H9 (cell line): Measurements from ENCODE around the gene RHBDD3. TPM values are rescaled to one million over a fixed set of nuclear protein-coding genes. Genes with fewer than 3 reads are reported as not detected.
A peak's percentile ranks its signal among the peaks of the same experiment; 100 is the strongest.

Experiments used
- DNase-seq: peaks from one replicate; pipeline ENCODE4 v3.0.0-alpha.2; 2017
- H2AFZ ChIP-seq: one replicate; pipeline ENCODE4 v1.6.1; 2013; ENCODE audit warnings: mild to moderate bottlenecking, low read length, control low read depth, moderate library complexity
- H2AK5ac ChIP-seq: 2 replicates; pipeline ENCODE4 v1.6.1; 2013; ENCODE audit warnings: low read length, control low read depth, mixed read lengths; ENCODE audit not compliant: insufficient read length
- H2BK120ac ChIP-seq: one replicate; pipeline ENCODE4 v1.6.1; 2013; ENCODE audit warnings: low read depth, mild to moderate bottlenecking, low read length, control low read depth, inconsistent platforms; ENCODE audit not compliant: poor library complexity, severe bottlenecking
- H2BK12ac ChIP-seq: 2 replicates; pipeline ENCODE4 v1.6.1; 2013; ENCODE audit warnings: low read length, control low read depth, mixed read lengths, low read depth; ENCODE audit not compliant: insufficient read length
- H2BK15ac ChIP-seq: 2 replicates; pipeline ENCODE4 v1.6.1; 2013; ENCODE audit warnings: low read depth, low read length, control low read depth
- H2BK20ac ChIP-seq: one replicate; pipeline ENCODE4 v1.6.1; 2013; ENCODE audit warnings: low read depth, mild to moderate bottlenecking, low read length, control low read depth, inconsistent platforms; ENCODE audit not compliant: poor library complexity, severe bottlenecking
- H2BK5ac ChIP-seq: 2 replicates; pipeline ENCODE4 v1.6.1; 2013; ENCODE audit warnings: low read length, control low read depth, mixed read lengths; ENCODE audit not compliant: insufficient read length
- H3K14ac ChIP-seq: 2 replicates; pipeline ENCODE4 v1.6.1; 2013; ENCODE audit warnings: low read length, control low read depth; ENCODE audit not compliant: insufficient read depth
- H3K18ac ChIP-seq: 2 replicates; pipeline ENCODE4 v1.6.1; 2013; ENCODE audit warnings: low read depth, mild to moderate bottlenecking, mixed read lengths, low read length, control low read depth; ENCODE audit not compliant: insufficient read length
- H3K23ac ChIP-seq: 2 replicates; pipeline ENCODE4 v1.6.1; 2013; ENCODE audit warnings: low read length, control low read depth, mixed read lengths, low read depth; ENCODE audit not compliant: insufficient read length
- H3K23me2 ChIP-seq: 2 replicates; pipeline ENCODE4 v1.6.1; 2013; ENCODE audit warnings: low read depth, mild to moderate bottlenecking, mixed read lengths, low read length, control low read depth; ENCODE audit not compliant: insufficient read length, poor library complexity, severe bottlenecking
- H3K27ac ChIP-seq: 2 replicates; pipeline ENCODE4 v1.5.1; 2013; ENCODE audit warnings: low read length, control low read depth, mixed read lengths, low read depth; ENCODE audit not compliant: insufficient read length
- H3K27me3 ChIP-seq: 2 replicates; pipeline ENCODE4 v1.6.1; 2013; ENCODE audit warnings: low read length, control low read depth, inconsistent platforms; ENCODE audit not compliant: insufficient read depth
- H3K4ac ChIP-seq: 2 replicates; pipeline ENCODE4 v1.6.1; 2013; ENCODE audit warnings: low read depth, mild to moderate bottlenecking, control low read depth, inconsistent platforms, low read length, moderate library complexity
- H3K4me1 ChIP-seq: 2 replicates; pipeline ENCODE4 v1.6.1; 2013; ENCODE audit warnings: low read length, control low read depth, inconsistent platforms; ENCODE audit not compliant: insufficient read depth
- H3K4me2 ChIP-seq: 2 replicates; pipeline ENCODE4 v1.6.1; 2013; ENCODE audit warnings: low read length, control low read depth, mixed read lengths; ENCODE audit not compliant: insufficient read length, insufficient read depth
- H3K56ac ChIP-seq: 2 replicates; pipeline ENCODE4 v1.6.1; 2013; ENCODE audit warnings: low read depth, mild to moderate bottlenecking, mixed read lengths, low read length, control low read depth; ENCODE audit not compliant: insufficient read length
- H3K79me1 ChIP-seq: 2 replicates; pipeline ENCODE4 v1.6.1; 2013; ENCODE audit warnings: low read depth, mild to moderate bottlenecking, moderate library complexity, low read length, control low read depth, inconsistent platforms; ENCODE audit not compliant: insufficient read depth, poor library complexity, severe bottlenecking
- H3K79me2 ChIP-seq: 2 replicates; pipeline ENCODE4 v1.6.1; 2013; ENCODE audit warnings: low read length, control low read depth, inconsistent platforms; ENCODE audit not compliant: insufficient read depth
- H3K9ac ChIP-seq: 2 replicates; pipeline ENCODE4 v1.6.1; 2013; ENCODE audit warnings: low read length, control low read depth, mixed read lengths; ENCODE audit not compliant: insufficient read length; ENCODE audit errors: extremely low read depth
- H3K9me3 ChIP-seq: one replicate; pipeline ENCODE4 v1.6.1; 2013; ENCODE audit warnings: low read depth, low read length, inconsistent platforms; ENCODE audit not compliant: control insufficient read depth
- H3T11ph ChIP-seq: one replicate; pipeline ENCODE4 v1.6.1; 2013; ENCODE audit warnings: mild to moderate bottlenecking, low read length, control low read depth, inconsistent platforms
- H4K20me1 ChIP-seq: one replicate; pipeline ENCODE4 v1.6.1; 2013; ENCODE audit not compliant: control insufficient read depth, insufficient read length, insufficient read depth
- H4K5ac ChIP-seq: 2 replicates; pipeline ENCODE4 v1.6.1; 2013; ENCODE audit warnings: low read depth, mild to moderate bottlenecking, mixed read lengths, low read length, control low read depth; ENCODE audit not compliant: insufficient read length
- H4K8ac ChIP-seq: replicated peaks from 2 replicates; pipeline ENCODE4 v1.6.1; 2013; ENCODE audit warnings: low read length, control low read depth, mixed read lengths, low read depth; ENCODE audit not compliant: insufficient read length
- H4K91ac ChIP-seq: 2 replicates; pipeline ENCODE4 v1.6.1; 2013; ENCODE audit warnings: low read depth, mild to moderate bottlenecking, moderate library complexity, mixed read lengths, low read length, control low read depth; ENCODE audit not compliant: insufficient read length
- H3K27ac Mint-ChIP-seq, 3 experiments: 2 replicates in 2 of 3; 3 replicates in 1 of 3; pipeline ENCODE4 v1.8.0; 2020 to 2021; ENCODE audit warnings: mixed read lengths in 3 of 3, mild to moderate bottlenecking in 1 of 3, moderate library complexity in 1 of 3
- H3K27me3 Mint-ChIP-seq: 2 replicates; pipeline ENCODE4 v1.8.0; 2021; ENCODE audit warnings: low read depth, mild to moderate bottlenecking, moderate library complexity, mixed read lengths
- H3K36me3 Mint-ChIP-seq, 3 experiments: 2 replicates in 2 of 3; 3 replicates in 1 of 3; pipeline ENCODE4 v1.8.0; 2020 to 2021; ENCODE audit warnings: low read depth in 3 of 3, mixed read lengths in 3 of 3; ENCODE audit not compliant: insufficient read depth in 1 of 3
- H3K4me1 Mint-ChIP-seq, 2 experiments: 2 replicates each; pipeline ENCODE4 v1.8.0; 2020; ENCODE audit warnings: mixed read lengths in 2 of 2
- H3K4me3 Mint-ChIP-seq, 2 experiments: 2 replicates in 1 of 2; 3 replicates in 1 of 2; pipeline ENCODE4 v1.8.0; 2020 to 2021; ENCODE audit warnings: mild to moderate bottlenecking in 2 of 2, mixed read lengths in 2 of 2, moderate library complexity in 1 of 2
- H3K9me3 Mint-ChIP-seq, 2 experiments: 2 replicates in 1 of 2; 3 replicates in 1 of 2; pipeline ENCODE4 v1.8.0; 2020; ENCODE audit warnings: mild to moderate bottlenecking in 2 of 2, mixed read lengths in 2 of 2, moderate library complexity in 1 of 2
- WGBS: extraction: QIAGEN DNeasy Blood & Tissue Kit; methylation state at CpG from one replicate; pipeline ENCODE4 v1.1.7; 2013; ENCODE audit warnings: missing lambda C conversion rate, low lambda C conversion rate, mixed read lengths; ENCODE audit not compliant: insufficient read length; ENCODE audit errors: extremely low coverage; 5-methylcytosine and 5-hydroxymethylcytosine counted together
- total RNA-seq: library from RNA; stranded (reverse); gene quantifications from 2 replicates; pipeline ENCODE4 v1.2.1, GENCODE V29; 2021
- TF ChIP-seq, protein P1 (sequence below): fragments of 200-600 bp; sonication (generic); conservative IDR thresholded peaks from 3 replicates; pipeline ENCODE4 v1.8.0; 2021; ENCODE audit warnings: antibody characterized with exemption, mild to moderate bottlenecking

Gene RHBDD3
- total RNA-seq, 1 experiment from 2014 or later, result 99.7 TPM

DNA sequence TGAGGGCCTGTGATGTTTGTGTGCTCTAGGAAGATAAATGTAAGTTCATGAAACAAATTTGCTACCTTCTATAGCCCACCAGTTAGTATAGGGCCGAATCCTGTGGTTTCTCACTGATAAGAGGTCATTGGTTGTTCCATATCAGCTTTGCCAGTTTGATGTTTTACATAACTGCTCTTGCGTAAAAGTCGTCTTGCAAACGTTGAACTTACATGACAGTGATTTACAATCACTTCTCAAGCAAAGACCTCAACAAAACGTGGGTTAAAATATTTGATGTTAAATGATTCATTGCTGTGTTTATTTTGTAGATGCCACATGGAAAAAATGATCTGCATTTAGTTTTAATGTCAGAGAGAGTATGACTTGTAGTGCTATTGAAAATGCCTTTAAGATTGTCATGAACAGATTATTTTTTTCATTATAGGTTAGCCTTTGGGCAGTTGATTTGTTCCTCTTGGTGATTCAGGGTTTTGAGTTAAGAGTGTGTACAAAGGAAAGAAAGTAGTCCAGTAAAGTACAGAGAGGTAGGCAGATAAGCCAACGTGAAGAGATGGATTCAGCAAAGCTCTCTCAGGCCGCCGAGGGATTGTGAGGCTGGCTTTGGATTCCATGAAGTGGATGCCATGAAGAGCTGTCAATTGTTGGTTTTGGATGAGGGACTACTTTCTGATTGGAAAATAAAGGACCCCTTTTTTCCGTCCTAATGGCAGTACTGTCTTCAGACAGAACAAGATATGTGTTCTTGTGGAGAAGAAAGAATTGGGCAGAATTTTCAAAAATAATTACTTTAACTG, 2.9 kb upstream of the RHBDD3 start:
- H3T11ph ChIP-seq, result no peak overlapping the region
- H3K56ac ChIP-seq, result no peak overlapping the region
- H3K4me3 Mint-ChIP-seq, result peak overlapping the region; percentile 92 to 93
- H3K9me3 Mint-ChIP-seq, result peaks cover 0 to 4% of the 10 kb centered on the region in 2 experiments; a peak in 2 of 5 replicates
- H3K14ac ChIP-seq, result no peak overlapping the region
- H3K18ac ChIP-seq, result no peak overlapping the region
- no peaks in the 10 kb centered on the region for H3K79me1 ChIP-seq
- no peak overlapping the region for H2BK120ac ChIP-seq
- no peak overlapping the region for H2AFZ ChIP-seq
- TF ChIP-seq, protein P1, sequence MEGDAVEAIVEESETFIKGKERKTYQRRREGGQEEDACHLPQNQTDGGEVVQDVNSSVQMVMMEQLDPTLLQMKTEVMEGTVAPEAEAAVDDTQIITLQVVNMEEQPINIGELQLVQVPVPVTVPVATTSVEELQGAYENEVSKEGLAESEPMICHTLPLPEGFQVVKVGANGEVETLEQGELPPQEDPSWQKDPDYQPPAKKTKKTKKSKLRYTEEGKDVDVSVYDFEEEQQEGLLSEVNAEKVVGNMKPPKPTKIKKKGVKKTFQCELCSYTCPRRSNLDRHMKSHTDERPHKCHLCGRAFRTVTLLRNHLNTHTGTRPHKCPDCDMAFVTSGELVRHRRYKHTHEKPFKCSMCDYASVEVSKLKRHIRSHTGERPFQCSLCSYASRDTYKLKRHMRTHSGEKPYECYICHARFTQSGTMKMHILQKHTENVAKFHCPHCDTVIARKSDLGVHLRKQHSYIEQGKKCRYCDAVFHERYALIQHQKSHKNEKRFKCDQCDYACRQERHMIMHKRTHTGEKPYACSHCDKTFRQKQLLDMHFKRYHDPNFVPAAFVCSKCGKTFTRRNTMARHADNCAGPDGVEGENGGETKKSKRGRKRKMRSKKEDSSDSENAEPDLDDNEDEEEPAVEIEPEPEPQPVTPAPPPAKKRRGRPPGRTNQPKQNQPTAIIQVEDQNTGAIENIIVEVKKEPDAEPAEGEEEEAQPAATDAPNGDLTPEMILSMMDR, result no peak
- H3K79me2 ChIP-seq, result peaks cover 58% of the 10 kb centered on the region
- H3K27ac Mint-ChIP-seq, result peak overlapping the region in 2 of 3 experiments; percentile 12 to 70; a peak in 4 of 7 replicates
- H3K27me3 ChIP-seq, result no peaks in the 10 kb centered on the region
- H4K20me1 ChIP-seq, result no peaks in the 10 kb centered on the region
- DNase-seq, result no peak
- peaks cover 44 to 51% of the 10 kb centered on the region in 2 experiments for H3K4me1 Mint-ChIP-seq
- H3K23ac ChIP-seq, result no peak overlapping the region
- H2BK20ac ChIP-seq, result no peak overlapping the region
- no peak overlapping the region for H2BK15ac ChIP-seq
- H2BK12ac ChIP-seq, result no peak overlapping the region
- H3K4me1 ChIP-seq, result peaks cover 8% of the 10 kb centered on the region
- WGBS, result no CpG with 5 or more reads among the region's 9 CpGs
- peak overlapping the region; percentile 99 for H3K9ac ChIP-seq
- H4K5ac ChIP-seq, result no peak overlapping the region
- H2BK5ac ChIP-seq, result no peak overlapping the region
- H3K4me2 ChIP-seq, result peak overlapping the region; percentile 92
- no peak overlapping the region for H3K27ac ChIP-seq
- H4K8ac ChIP-seq, result no peak overlapping the region
- no peak overlapping the region for H3K4ac ChIP-seq
- H2AK5ac ChIP-seq, result no peak overlapping the region
- H3K27me3 Mint-ChIP-seq, result no peaks in the 10 kb centered on the region
- no peaks in the 10 kb centered on the region for H3K9me3 ChIP-seq
- H3K23me2 ChIP-seq, result peaks cover 23% of the 10 kb centered on the region
- peaks cover 66 to 82% (median 80%) of the 10 kb centered on the region in 3 experiments for H3K36me3 Mint-ChIP-seq
- no peak overlapping the region for H4K91ac ChIP-seq
